GM18867 (cell line): Measurements from ENCODE around the gene SCUBE1.

Experiments used
- ATAC-seq: cut with Tn5 transposase; IDR thresholded peaks from one replicate; pipeline ENCODE4 v1.9.1; 2021; ENCODE audit warnings: mild to moderate bottlenecking, moderate library complexity; ENCODE audit not compliant: unreplicated experiment

SCUBE1 gene

DNA sequence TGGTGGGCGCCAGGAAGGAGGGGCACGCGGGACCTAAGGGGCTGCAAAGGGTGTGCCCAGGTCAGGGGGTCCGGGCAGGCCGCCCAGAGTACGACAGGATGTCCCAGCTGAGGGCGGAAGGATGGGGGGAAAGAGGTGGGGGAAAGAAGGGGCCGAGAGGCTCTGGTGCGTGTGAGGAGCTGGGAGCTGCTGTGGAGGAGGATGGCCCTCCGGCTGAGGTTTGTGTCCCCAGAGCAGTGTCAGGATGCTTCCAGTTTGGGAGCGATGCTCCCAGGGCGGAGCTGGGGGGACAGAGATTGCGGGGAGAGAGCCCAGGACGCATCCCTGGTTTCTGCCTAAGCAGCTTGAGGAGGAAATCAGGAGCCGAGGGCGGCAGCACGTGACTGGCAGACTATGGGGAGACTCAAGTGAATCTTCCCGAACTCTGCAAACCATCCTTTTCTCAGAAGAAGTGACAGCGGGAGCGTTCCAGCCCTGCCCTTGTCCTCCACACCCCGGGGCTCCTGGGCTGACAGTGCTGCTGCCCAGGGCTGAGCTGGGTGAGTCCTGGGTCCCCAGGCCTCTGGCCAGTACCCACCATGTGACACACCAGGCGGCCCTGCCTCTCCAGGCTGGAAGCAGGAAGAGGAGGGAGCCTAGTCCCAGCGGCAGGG lies 136.5 kb downstream of the SCUBE1 start:
- ATAC-seq = no peak

GRCh38 chr22:43205748-43206508 lies 137.2 kb downstream of the SCUBE1 start:
- no peak for ATAC-seq

- ATAC-seq = no peak
Measured at GRCh38 chr22:43205261-43205691, 137.9 kb downstream of the SCUBE1 start.

- no peak for ATAC-seq
Measured at GRCh38 chr22:43203471-43203981, 139.6 kb downstream of the SCUBE1 start.

- ATAC-seq = no peak
Measured at GRCh38 chr22:43202756-43203410, 140.3 kb downstream of the SCUBE1 start.

DNA sequence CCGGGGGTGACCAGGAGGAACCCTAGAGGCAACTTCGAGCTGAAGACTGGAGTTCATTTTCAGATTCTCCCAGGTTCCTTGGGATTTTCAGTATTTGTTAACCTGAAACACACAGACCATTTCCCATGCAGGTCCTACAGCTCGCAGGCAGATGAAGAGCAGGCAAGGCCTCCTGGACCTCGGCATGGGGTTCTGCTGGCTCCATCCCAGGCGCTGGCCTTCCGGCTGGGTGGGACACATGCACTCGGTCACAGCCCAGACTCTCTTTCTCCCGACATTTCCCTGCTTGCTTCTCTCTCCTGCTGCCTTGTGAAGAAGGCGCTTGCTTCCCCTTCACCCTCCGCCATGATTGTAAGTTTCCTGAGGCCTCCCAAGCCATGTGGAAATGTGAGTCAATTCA lies 140.8 kb downstream of the SCUBE1 start:
- ATAC-seq = no peak

GRCh38 chr22:43201486-43202219 lies 141.5 kb downstream of the SCUBE1 start:
- ATAC-seq = no peak

DNA sequence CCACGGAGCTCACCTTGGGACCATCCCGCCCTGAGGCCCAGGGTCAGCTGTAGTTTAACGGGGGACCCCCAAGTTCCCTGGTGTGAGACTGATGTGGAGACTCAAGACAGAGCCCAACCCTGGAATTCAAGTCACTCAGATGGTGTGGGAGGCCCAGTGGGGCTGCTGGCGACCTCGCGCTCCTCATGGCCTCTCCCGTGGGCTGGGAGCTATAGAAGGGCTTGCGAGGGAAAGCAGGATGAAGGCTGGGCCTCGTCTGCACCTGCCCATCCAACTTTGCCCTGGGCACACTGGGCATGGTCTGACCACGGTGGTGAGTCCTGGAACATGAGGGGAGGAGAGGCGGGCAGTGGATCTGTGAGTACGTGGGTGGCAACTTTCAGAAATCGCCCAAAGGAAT lies 142.6 kb downstream of the SCUBE1 start:
- ATAC-seq = no peak

DNA sequence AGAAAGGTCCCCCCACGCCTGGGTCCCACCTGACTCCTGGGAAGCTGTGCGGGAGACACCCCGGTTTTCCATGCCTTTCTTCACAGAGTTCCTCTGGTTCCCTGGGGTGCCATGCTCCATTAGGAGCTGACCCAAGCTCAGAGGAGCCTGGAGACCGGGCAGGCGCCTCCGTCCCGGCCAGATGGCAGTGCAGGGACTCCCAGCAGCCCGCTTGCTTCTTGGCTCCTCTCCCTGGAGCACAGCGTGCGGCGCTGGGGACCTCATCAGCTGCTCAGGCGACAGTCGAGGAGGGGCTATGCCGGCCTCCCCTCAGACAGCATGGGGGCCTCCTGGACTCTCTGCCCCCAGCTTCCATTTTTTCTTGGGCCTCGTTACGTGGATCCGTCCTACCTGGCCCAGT lies 143.1 kb downstream of the SCUBE1 start:
- no peak for ATAC-seq

- ATAC-seq = no peak
Measured at GRCh38 chr22:43199541-43199940, 143.6 kb downstream of the SCUBE1 start.

DNA sequence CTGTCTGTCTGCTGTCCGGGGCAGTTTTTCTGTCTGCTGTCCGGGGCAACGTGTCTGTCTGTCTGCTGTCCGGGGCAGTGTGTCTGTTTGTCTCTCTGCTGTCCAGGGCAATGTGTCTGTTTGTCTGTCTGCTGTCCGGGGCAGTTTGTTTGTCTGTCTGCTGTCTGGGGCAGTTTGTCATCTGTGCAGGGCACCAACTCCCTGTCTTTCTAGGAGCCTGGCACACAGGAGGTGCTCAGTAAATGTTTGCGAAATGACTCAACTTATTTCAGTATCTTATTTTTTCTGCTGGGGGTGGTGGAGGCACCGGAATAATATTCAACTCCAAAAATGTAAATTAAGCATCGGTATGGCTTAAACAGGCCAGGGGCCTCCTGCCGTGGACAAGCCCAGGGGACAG lies 144.2 kb downstream of the SCUBE1 start:
- no peak for ATAC-seq

DNA sequence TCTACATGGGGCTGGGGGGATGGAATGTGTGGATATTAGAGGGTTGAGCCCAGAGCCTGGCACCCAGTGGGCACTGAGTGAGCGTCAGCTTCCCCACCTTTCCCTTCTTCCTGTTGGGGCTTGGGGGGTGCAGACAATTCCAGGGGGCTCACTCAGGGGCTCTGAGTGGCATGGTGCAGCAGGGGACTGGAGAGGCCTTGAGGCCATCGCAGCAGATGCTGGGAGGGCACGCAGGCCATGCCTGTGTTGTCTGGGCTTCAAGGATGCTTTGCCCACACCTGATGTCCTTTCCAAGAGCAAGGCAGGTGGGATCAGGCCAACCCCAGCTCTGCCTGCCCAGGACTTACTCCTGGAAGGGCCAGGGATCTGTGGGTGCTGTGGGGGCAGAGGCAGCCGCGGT lies 145.0 kb downstream of the SCUBE1 start:
- ATAC-seq = no peak

GRCh38 chr22:43197271-43197941 lies 145.8 kb downstream of the SCUBE1 start:
- no peak for ATAC-seq

GRCh38 chr22:43191831-43192230 lies 151.3 kb downstream of the SCUBE1 start:
- ATAC-seq = no peak

DNA sequence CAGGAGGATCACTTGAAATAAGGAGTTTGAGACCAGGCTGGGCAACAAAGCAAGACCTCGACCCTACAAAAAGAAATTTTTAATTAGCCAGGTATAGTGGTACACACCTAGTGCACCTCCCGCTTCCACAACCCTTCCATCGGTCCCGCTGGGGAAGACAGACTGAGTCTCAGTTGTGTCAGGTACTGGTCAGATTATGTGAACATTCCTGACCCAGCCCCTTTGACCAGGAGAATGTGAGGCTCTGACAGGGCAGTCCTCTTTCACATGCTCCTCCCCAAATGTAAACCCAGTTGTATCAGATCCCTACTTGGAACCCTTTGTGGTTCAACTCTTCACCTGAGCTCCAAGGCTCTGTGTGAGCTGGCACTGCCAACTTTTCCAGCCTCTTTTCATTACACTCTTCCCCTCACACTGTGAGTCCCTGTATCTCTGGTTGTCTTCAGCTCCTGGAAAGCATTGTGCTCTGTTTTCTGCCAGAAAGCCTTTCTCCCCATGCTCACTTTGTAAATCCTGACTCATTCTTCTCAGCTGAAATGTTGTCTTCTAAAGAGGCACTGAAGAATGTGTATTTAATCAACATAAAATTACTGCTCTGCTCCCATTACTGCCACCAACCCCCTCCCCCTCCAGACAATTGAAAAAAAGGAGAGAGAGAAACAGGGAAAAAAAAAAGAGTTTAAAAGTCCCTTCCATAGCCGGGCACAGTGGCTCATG lies 154.2 kb downstream of the SCUBE1 start:
- ATAC-seq = no peak

DNA sequence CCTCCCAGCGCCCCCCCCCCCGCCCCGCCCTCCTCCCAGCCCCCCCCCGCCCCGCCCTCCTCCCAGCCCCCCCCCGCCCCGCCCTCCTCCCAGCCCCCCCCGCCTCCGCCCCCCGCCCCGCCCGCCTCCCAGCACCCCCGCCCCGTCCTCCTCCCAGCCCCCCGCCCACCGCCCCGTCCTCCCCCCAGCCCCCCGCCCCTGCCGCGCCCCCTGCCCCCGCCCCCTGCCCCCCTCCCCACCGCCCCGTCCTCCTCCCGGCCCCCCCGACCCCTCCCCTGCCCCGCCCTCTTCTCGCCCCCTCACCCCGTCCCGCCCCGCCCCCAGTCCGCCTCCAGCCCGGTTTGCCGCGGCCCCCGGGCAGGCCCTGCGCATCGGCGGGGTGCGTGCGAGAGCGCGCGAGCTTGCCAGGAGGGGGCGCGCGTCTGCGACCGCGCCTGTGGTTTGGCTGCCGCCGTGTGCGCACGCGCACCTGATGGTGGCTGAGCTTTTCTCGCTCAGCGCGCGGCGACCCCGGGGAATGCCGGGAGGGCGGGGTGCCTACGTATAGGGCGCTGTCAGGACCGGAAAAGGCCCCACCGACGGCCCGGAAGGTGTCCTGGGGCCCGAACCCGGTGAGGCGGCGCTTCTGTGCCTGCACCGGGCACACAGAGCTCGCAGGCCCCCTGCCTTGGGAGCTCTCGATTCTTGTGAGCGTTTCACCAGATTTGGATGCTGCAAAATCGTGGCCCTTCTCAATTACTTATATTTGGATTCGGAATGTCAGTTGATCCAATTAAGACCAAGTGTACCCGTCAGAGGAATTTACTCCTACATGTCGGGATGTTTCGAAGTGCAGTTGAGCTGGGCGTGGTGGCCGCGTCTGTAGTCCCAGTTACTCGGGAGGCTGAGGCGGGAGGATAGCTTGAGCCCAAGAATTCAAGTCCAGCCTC lies 155.7 kb downstream of the SCUBE1 start:
- peak; percentile 84 for ATAC-seq

DNA sequence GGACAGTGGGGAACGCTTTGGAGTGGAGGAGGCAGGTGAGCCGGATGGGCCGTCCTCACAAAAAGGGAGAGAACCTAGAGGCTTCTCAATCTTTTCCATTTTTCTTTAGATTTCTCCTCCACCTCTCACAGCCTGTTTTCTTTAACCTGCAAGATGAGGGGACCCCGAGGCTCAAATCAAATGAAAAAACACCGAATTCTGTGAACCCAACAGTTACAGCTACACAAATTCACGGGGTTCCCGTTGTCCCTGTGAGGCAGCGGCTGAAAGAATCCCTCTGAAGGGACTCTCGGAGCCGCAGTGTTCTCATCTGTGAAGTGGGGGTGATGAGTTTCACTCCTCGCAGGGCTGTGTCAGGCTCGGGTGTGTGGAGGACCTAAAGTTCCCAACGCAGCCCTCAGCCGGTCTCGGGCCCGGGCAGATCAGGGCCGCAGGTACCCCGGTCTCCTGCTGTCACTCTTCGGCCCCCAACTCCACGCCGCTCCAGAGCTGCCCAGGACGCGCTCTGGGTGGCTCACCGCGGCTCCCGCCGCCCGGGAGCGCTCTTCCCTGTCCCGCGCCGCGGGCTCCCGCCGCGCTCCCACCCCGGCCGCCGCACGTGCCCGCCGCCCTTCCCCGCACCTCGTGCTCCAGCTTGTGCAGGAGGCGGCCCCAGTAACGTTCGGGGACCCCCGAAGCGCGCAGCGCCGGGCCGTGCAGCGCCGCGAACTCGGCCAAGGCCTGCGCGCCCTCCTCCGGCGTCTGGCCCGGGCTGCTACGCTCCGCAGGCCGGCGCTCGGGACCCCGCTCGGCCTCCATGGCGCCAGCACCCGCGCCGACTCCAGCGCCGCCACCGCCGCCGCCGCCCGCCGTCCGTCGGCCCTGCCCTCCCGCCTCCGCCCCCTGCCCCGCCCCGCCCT lies 156.7 kb downstream of the SCUBE1 start, which contains the start of gene TTLL12:
Gene TTLL12 (minus strand): TSS at position 863 of the 899 bp plus-strand sequence. CDS start 65 bp downstream, at position 798.
- peak; percentile 60 for ATAC-seq

- ATAC-seq = no peak
Measured at GRCh38 chr22:43185860-43186261, 157.3 kb downstream of the SCUBE1 start.
